ENCODE results near the gene SPTB.

SPTB gene

GRCh38 chr14:64702493-64703394 is 177.0 kb downstream of the SPTB start:
- TF ChIP-seq CTCF (IDR thresholded peaks at IDR 0.05; ENCODE audit: insufficient read depth, low read depth, low read length, missing control alignments) = no peak
- H3K4me3 ChIP-seq (ENCODE audit: low read depth, low read length) = no peak overlapping the region
- DNase-seq (ENCODE audit: low read depth) = no peak

- DNase-seq (ENCODE audit: low read depth) = no peak
- H3K4me3 ChIP-seq (ENCODE audit: low read depth, low read length) = no peak overlapping the region
- TF ChIP-seq CTCF (IDR thresholded peaks at IDR 0.05; ENCODE audit: insufficient read depth, low read depth, low read length, missing control alignments) = no peak
Measured at GRCh38 chr14:64701660-64702059, 178.0 kb downstream of the SPTB start.

- TF ChIP-seq CTCF (IDR thresholded peaks at IDR 0.05; ENCODE audit: insufficient read depth, low read depth, low read length, missing control alignments) = no peak
- no peak for DNase-seq (ENCODE audit: low read depth)
- H3K4me3 ChIP-seq (ENCODE audit: low read depth, low read length) = no peak overlapping the region
Measured at GRCh38 chr14:64700894-64701293, 178.8 kb downstream of the SPTB start.

- TF ChIP-seq CTCF (IDR thresholded peaks at IDR 0.05; ENCODE audit: insufficient read depth, low read depth, low read length, missing control alignments) = no peak
- H3K4me3 ChIP-seq (ENCODE audit: low read depth, low read length) = no peak overlapping the region
Measured at GRCh38 chr14:64700290-64700689, 179.4 kb downstream of the SPTB start.

GRCh38 chr14:64698903-64699302 is 180.8 kb downstream of the SPTB start:
- no peak for DNase-seq (ENCODE audit: low read depth)
- TF ChIP-seq CTCF (IDR thresholded peaks at IDR 0.05; ENCODE audit: insufficient read depth, low read depth, low read length, missing control alignments) = no peak
- no peak overlapping the region for H3K4me3 ChIP-seq (ENCODE audit: low read depth, low read length)

More at GRCh38 chr14:64700290-64700689, 179.4 kb downstream of the SPTB start:
- no peak for DNase-seq (ENCODE audit: low read depth)

GRCh38 chr14:64696355-64696857 is 183.3 kb downstream of the SPTB start:
- DNase-seq (ENCODE audit: low read depth) = no peak
- no peak for TF ChIP-seq CTCF (IDR thresholded peaks at IDR 0.05; ENCODE audit: insufficient read depth, low read depth, low read length, missing control alignments)
- H3K4me3 ChIP-seq (ENCODE audit: low read depth, low read length) = no peak overlapping the region

Data from GM12865 (cell line).